HCT116 (cell line): Measurements from ENCODE around the gene CASR. TPM values are rescaled to one million over a fixed set of nuclear protein-coding genes. Genes with fewer than 3 reads are reported as not detected.

Source experiments
- ATAC-seq: fragments of 200-7000 bp; cut with Tn5 transposase; 2 replicates; pipeline ENCODE4 v1.9.1; 2020; ENCODE audit warnings: mild to moderate bottlenecking, moderate library complexity
- BruUV-seq: library from RNA; stranded (reverse); fragments of 400-500 nt; replicated peaks from 2 replicates; lab custom pipeline; 2021; lab: Mats Ljungman, UMichigan
- CTCF ChIA-PET: fragments of 300-600 bp; sonication (Branson Sonifier 250); formaldehyde crosslinking; loops from one replicate; lab custom pipeline; 2021; ENCODE audit warnings: antibody characterized with exemption; lab: Charles Lee
- POLR2A ChIA-PET: fragments of 300-600, 350-600 bp; sonication (Branson Sonifier 250); formaldehyde crosslinking; loops from one replicate; lab custom pipeline; 2021; ENCODE audit warnings: antibody characterized with exemption; lab: Charles Lee
- RAD21 ChIA-PET, 2 experiments: fragments of 300-600 bp; sonication (Branson Sonifier 250); formaldehyde crosslinking; loops; one replicate each; lab custom pipeline; 2023; ENCODE audit warnings: low total read pairs in 2 of 2; ENCODE audit not compliant: uncharacterized antibody in 2 of 2, unreplicated experiment in 2 of 2, low non-redundant PET in 1 of 2; lab: Charles Lee
- DNase-seq: peaks from one replicate; pipeline ENCODE4 v3.0.0-alpha.2; 2010; ENCODE audit warnings: low read depth, low spot score
- H2AFZ ChIP-seq: fragments of 200-600 bp; shearing (Covaris generic), sonication (generic); 2 replicates; pipeline ENCODE4 v1.6.1; 2017; ENCODE audit warnings: low read depth, mixed run types, mixed read lengths, antibody characterized with exemption, low read length; ENCODE audit not compliant: poor library complexity, severe bottlenecking
- H3K27ac ChIP-seq: 2 replicates; pipeline ENCODE4 v1.5.1; 2012; ENCODE audit warnings: low read depth, low read length
- H3K27me3 ChIP-seq: fragments of 200-600 bp; sonication (generic); 2 replicates; pipeline ENCODE4 v1.6.1; 2016; ENCODE audit warnings: mixed run types, low read length, mixed read lengths; ENCODE audit not compliant: insufficient read depth
- H3K36me3 ChIP-seq, 2 experiments: fragments of 200-500 bp in 1 of 2; fragments of 200-600 bp in 1 of 2; sonication (Bioruptor generic) in 1 of 2; sonication (generic) in 1 of 2; 2 replicates each; pipeline versions ENCODE4 v1.5.1 to v1.6.1; 2014 to 2016; ENCODE audit warnings: low read length in 2 of 2, inconsistent platforms in 1 of 2, mixed read lengths in 1 of 2, mixed run types in 1 of 2; ENCODE audit not compliant: insufficient read depth in 2 of 2, control insufficient read depth in 1 of 2
- H3K4me1 ChIP-seq, 2 experiments: fragments of 200-600 bp in 1 of 2; sonication (generic) in 1 of 2; 2 replicates each; pipeline versions ENCODE4 v1.5.1 to v1.6.1; 2012 to 2017; ENCODE audit warnings: low read length in 2 of 2, inconsistent platforms in 1 of 2, mild to moderate bottlenecking in 1 of 2, mixed read lengths in 1 of 2, mixed run types in 1 of 2, moderate library complexity in 1 of 2; ENCODE audit not compliant: insufficient read depth in 2 of 2, control insufficient read depth in 1 of 2
- H3K4me2 ChIP-seq: fragments of 200-600 bp; sonication (generic); 2 replicates; pipeline ENCODE4 v1.6.1; 2017; ENCODE audit warnings: mixed run types, low read length, mixed read lengths
- H3K4me3 ChIP-seq, 2 experiments: fragments of 200-600 bp in 1 of 2; sonication (generic) in 1 of 2; replicated peaks in 1 of 2; 2 replicates each; pipeline ENCODE4 v1.5.1; 2011 to 2016; ENCODE audit warnings: low read length in 2 of 2, control low read depth in 1 of 2, low read depth in 1 of 2, mild to moderate bottlenecking in 1 of 2, mixed read lengths in 1 of 2, mixed run types in 1 of 2
- H3K79me2 ChIP-seq: fragments of 200-600 bp; sonication (generic); 2 replicates; pipeline ENCODE4 v1.6.1; 2017; ENCODE audit warnings: mild to moderate bottlenecking, mixed run types, low read length, moderate library complexity, mixed read lengths; ENCODE audit not compliant: insufficient read depth
- H3K9ac ChIP-seq: fragments of 200-600 bp; sonication (generic); 2 replicates; pipeline ENCODE4 v1.6.1; 2016; ENCODE audit warnings: low read length, mixed read lengths
- H3K9me2 ChIP-seq: fragments of 200-600 bp; sonication (generic), shearing (Covaris generic); 2 replicates; pipeline ENCODE4 v1.6.1; 2017; ENCODE audit warnings: mixed run types, mild to moderate bottlenecking, moderate library complexity; ENCODE audit not compliant: insufficient read depth
- H3K9me3 ChIP-seq, 2 experiments: fragments of 200-500 bp in 1 of 2; fragments of 200-600 bp in 1 of 2; sonication (Bioruptor generic) in 1 of 2; sonication (generic) in 1 of 2; 2 replicates each; pipeline ENCODE4 v1.6.1; 2014 to 2017; ENCODE audit warnings: low read length in 2 of 2, mixed read lengths in 2 of 2, inconsistent platforms in 1 of 2, low read depth in 1 of 2, mild to moderate bottlenecking in 1 of 2, mixed run types in 1 of 2, moderate library complexity in 1 of 2; ENCODE audit not compliant: control insufficient read depth in 1 of 2, insufficient read depth in 1 of 2
- H4K20me1 ChIP-seq: fragments of 200-600 bp; sonication (generic), shearing (Covaris generic); 2 replicates; pipeline ENCODE4 v1.6.1; 2017; ENCODE audit warnings: mixed run types, mild to moderate bottlenecking, moderate library complexity; ENCODE audit not compliant: insufficient read depth
- CEBPB ChIP-seq: IDR thresholded peaks from 2 replicates; pipeline ENCODE4 v1.6.1; 2012; ENCODE audit warnings: low read depth
- CTCF ChIP-seq, 3 experiments: fragments of 200-600 bp in 1 of 3; sonication (generic) in 1 of 3; IDR thresholded peaks in 2 of 3; conservative IDR thresholded peaks in 1 of 3; 2 replicates each; pipeline ENCODE4 v1.5.1; 2012 to 2017; ENCODE audit warnings: low read depth in 2 of 3, low read length in 2 of 3, antibody characterized with exemption in 1 of 3, borderline replicate concordance in 1 of 3, control low read depth in 1 of 3, mild to moderate bottlenecking in 1 of 3, mixed read lengths in 1 of 3, mixed run types in 1 of 3, moderate library complexity in 1 of 3; ENCODE audit not compliant: insufficient read depth in 1 of 3
- EGR1 ChIP-seq: IDR thresholded peaks from 2 replicates; pipeline ENCODE4 v1.6.1; 2012; ENCODE audit warnings: low read depth
- POLR2A ChIP-seq: IDR thresholded peaks from 2 replicates; pipeline ENCODE4 v1.7.0; 2011; ENCODE audit warnings: borderline replicate concordance; ENCODE audit not compliant: insufficient read depth, insufficient read length; ENCODE audit errors: extremely low read depth
- POLR2AphosphoS5 ChIP-seq: IDR thresholded peaks from 2 replicates; pipeline ENCODE4 v1.6.1; 2011; ENCODE audit warnings: mild to moderate bottlenecking, low read depth, low read length, moderate library complexity
- REST ChIP-seq: IDR thresholded peaks from 2 replicates; pipeline ENCODE4 v1.6.1; 2012; ENCODE audit warnings: low read depth
- SRF ChIP-seq: IDR thresholded peaks from 2 replicates; pipeline ENCODE4 v1.6.1; 2012; ENCODE audit warnings: low read depth
- YY1 ChIP-seq: IDR thresholded peaks from 2 replicates; pipeline ENCODE4 v1.6.1; 2011; ENCODE audit warnings: low read length, low read depth, moderate library complexity, mild to moderate bottlenecking; ENCODE audit not compliant: insufficient replicate concordance; ENCODE audit errors: extremely low read depth
- intact Hi-C: fragments of 100-400 bp; cut with micrococcal nuclease; formaldehyde crosslinking; loops from 2 replicates; pipeline ENCODE4 v1.10.0; 2022
- total RNA-seq: library from RNA; stranded (reverse); gene quantifications from one replicate; pipeline ENCODE4 v1.2.1, GENCODE V29; 2021; ENCODE audit not compliant: unreplicated experiment

The CASR gene
- total RNA-seq, 1 experiment from 2014 or later, result not detected

- TF ChIP-seq SRF, result no peak
- no peak for TF ChIP-seq EGR1
- no peak for TF ChIP-seq YY1
- no peak for TF ChIP-seq POLR2AphosphoS5
- TF ChIP-seq REST, result no peak
Measured at GRCh38 chr3:122322095-122323075, 138.9 kb downstream of the CASR start (continued).

GRCh38 chr3:122324871-122325323 is 141.4 kb downstream of the CASR start, which contains the start of gene CSTA:
Gene CSTA, plus strand, starts transcription at chr3:122325248. Its CDS starts 45 bp downstream, at chr3:122325293.
- DNase-seq, result no peak
- Histone ChIP-seq H3K4me2 (peak within 1 kb of the TSS; percentile 22; the same call in 1 of the 2 replicates), H4K20me1 (no peaks in the 10 kb centered on the region), H3K27ac (no peak within 1 kb of the TSS), H3K4me3 (peak within 1 kb of the TSS; percentile 14 to 24; a peak in 3 of 4 replicates), H3K27me3 (no peaks in the 10 kb centered on the region), H3K9ac (no peak within 1 kb of the TSS), H3K9me3 (no peaks in the 10 kb centered on the region), H2AFZ (no peak within 1 kb of the TSS)
- POLR2A ChIA-PET, result no interaction called here
- intact Hi-C loops, result no loop called here
- CTCF ChIA-PET, result no interaction called here
- no peak for TF ChIP-seq CTCF (IDR thresholded peaks at IDR 0.05 in 2 of 3, conservative IDR thresholded peaks at IDR 0.05 in 1 of 3; ENCODE audit: borderline replicate concordance in 1 of 3, insufficient read depth in 1 of 3, low read depth in 2 of 3, low read length in 2 of 3)
- peak; percentile 66 for TF ChIP-seq POLR2A
- peak; percentile 68 for TF ChIP-seq CEBPB
- TF ChIP-seq, all 23 proteins: peak for 2
- Histone ChIP-seq H3K9me2 (no peaks in the 10 kb centered on the region), H3K79me2 (no peaks in the 10 kb centered on the region), H3K4me1 (peaks cover 0 to 7% of the 10 kb centered on the region in 2 experiments; a peak in 1 of 4 replicates), H3K36me3 (no peaks in the 10 kb centered on the region)
- no peak for ATAC-seq
- no TSS peak for BruUV-seq
- RAD21 ChIA-PET, result no interaction called here
